GM12865 (cell line): ENCODE measurements around the gene ANO6.

Experiments
- DNase-seq: peaks from one replicate; pipeline ENCODE4 v3.0.0; 2010; ENCODE audit warnings: low read depth
- H3K4me3 ChIP-seq: 2 replicates; pipeline ENCODE4 v1.5.1; 2011; ENCODE audit warnings: mild to moderate bottlenecking, low read depth, low read length, control low read depth
- CTCF ChIP-seq: IDR thresholded peaks from 2 replicates; pipeline ENCODE4 v1.5.1; 2011; ENCODE audit warnings: low read length, control low read depth, low read depth, inconsistent platforms; ENCODE audit not compliant: insufficient read depth; ENCODE audit errors: missing control alignments

ANO6 gene

GRCh38 chr12:45357539-45358417 is 141.9 kb downstream of the ANO6 start:
- DNase-seq = no peak
- TF ChIP-seq CTCF = no peak
- no peak overlapping the region for H3K4me3 ChIP-seq

GRCh38 chr12:45362291-45362690 is 146.4 kb downstream of the ANO6 start:
- no peak for DNase-seq
- H3K4me3 ChIP-seq = no peak overlapping the region
- no peak for TF ChIP-seq CTCF

GRCh38 chr12:45363903-45364302 is 148.0 kb downstream of the ANO6 start:
- no peak for TF ChIP-seq CTCF
- no peak for DNase-seq
- no peak overlapping the region for H3K4me3 ChIP-seq

- TF ChIP-seq CTCF = no peak
- H3K4me3 ChIP-seq = no peak overlapping the region
- no peak for DNase-seq
Observed at GRCh38 chr12:45368841-45369489, 153.1 kb downstream of the ANO6 start.

- TF ChIP-seq CTCF = no peak
- DNase-seq = no peak
Observed at GRCh38 chr12:45377815-45378214, 161.9 kb downstream of the ANO6 start.

GRCh38 chr12:45379261-45379660 is 163.4 kb downstream of the ANO6 start:
- no peak overlapping the region for H3K4me3 ChIP-seq
- no peak for DNase-seq
- no peak for TF ChIP-seq CTCF

More at GRCh38 chr12:45377815-45378214, 161.9 kb downstream of the ANO6 start:
- no peak overlapping the region for H3K4me3 ChIP-seq
